Hematopoietic multipotent progenitor cell treated with erythropoietin and hydrocortisone succinate and interleukin-3 and kit ligand, for 6 days (in vitro differentiated cells): ENCODE results near the gene EIF2S2.

Experiments
- DNase-seq: peaks from one replicate; pipeline ENCODE4 v3.0.0-alpha.2; 2015

The EIF2S2 gene

GRCh38 chr20:34061695-34062094 is 50.3 kb downstream of the EIF2S2 start:
- DNase-seq = no peak

GRCh38 chr20:34060970-34061369 is 51.1 kb downstream of the EIF2S2 start:
- DNase-seq = no peak

- no peak for DNase-seq
Measured at GRCh38 chr20:34058831-34059230, 53.2 kb downstream of the EIF2S2 start.

GRCh38 chr20:34055290-34055689 is 56.8 kb downstream of the EIF2S2 start:
- peak; percentile 61 for DNase-seq

GRCh38 chr20:34052414-34052813 is 59.6 kb downstream of the EIF2S2 start:
- DNase-seq = no peak

- no peak for DNase-seq
Measured at GRCh38 chr20:34049897-34050695, 61.9 kb downstream of the EIF2S2 start.

GRCh38 chr20:34049389-34049788 is 62.7 kb downstream of the EIF2S2 start:
- no peak for DNase-seq

GRCh38 chr20:34047917-34048316 is 64.1 kb downstream of the EIF2S2 start:
- no peak for DNase-seq

- no peak for DNase-seq
Measured at GRCh38 chr20:34047010-34047687, 64.9 kb downstream of the EIF2S2 start.

- no peak for DNase-seq
Measured at GRCh38 chr20:34045930-34046725, 65.9 kb downstream of the EIF2S2 start.

GRCh38 chr20:34045294-34045693 is 66.7 kb downstream of the EIF2S2 start:
- no peak for DNase-seq

- no peak for DNase-seq
Measured at GRCh38 chr20:34043025-34043424, 69.0 kb downstream of the EIF2S2 start.

- no peak for DNase-seq
Measured at GRCh38 chr20:34042262-34042661, 69.8 kb downstream of the EIF2S2 start.

GRCh38 chr20:34041226-34041625 is 70.8 kb downstream of the EIF2S2 start:
- DNase-seq = no peak

GRCh38 chr20:34040300-34040995 is 71.6 kb downstream of the EIF2S2 start:
- no peak for DNase-seq
